Cerebellar cortex (tissue), 1 donor: Measurements from ENCODE around the gene ASCC1.

Experiments
- DNase-seq: peaks from one replicate; pipeline ENCODE4 v3.0.0-alpha.2; 2015; ENCODE audit warnings: low spot score

ASCC1 gene

GRCh38 chr10:72065439-72066025, 150.5 kb downstream of the ASCC1 start:
- no peak for DNase-seq

GRCh38 chr10:72063703-72064391, 152.2 kb downstream of the ASCC1 start:
- DNase-seq, result no peak

DNA sequence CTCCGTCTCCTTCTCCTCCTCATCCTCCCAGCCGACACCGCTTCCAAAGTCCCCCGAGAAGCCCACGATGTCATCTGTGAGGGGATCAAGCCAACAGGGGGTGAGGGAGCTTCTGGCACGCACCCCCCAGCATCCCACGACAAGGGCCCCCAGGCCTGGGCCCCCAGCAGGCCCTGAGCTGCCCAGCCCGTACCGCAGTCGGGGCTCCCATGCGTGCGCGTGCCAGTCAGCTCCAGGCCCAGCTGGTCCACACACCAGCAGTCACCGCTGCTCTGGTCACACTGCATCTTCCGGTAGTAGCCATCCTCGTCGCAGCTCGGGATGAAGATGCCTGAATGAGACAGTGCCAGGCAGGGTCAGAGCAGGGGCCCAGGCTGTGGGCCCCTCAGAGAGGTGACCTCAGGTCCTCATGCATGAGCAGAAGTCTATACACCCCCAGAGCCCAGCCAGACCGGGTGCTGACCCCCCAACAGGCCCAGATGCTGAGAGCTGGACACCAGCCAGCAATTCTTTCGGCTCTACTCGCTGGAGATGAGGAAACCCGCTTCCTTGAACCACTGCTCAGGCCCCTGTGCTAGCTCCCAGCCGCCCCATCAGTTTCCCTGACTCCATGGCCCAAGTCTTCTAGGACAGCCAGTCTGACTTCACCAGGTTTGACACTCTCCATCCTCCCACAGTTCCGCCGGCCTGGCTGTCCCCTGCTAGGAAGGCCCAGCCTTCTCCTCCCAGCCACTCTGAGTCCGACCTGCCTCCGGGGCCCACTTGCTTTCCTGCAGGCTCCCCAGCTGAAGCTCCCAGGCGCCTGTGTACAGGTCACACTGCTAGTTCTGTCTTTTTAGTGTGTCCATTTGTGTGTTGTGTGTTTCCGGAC, 153.0 kb downstream of the ASCC1 start:
- DNase-seq, result no peak

GRCh38 chr10:72062382-72062781, 153.7 kb downstream of the ASCC1 start:
- no peak for DNase-seq

DNA sequence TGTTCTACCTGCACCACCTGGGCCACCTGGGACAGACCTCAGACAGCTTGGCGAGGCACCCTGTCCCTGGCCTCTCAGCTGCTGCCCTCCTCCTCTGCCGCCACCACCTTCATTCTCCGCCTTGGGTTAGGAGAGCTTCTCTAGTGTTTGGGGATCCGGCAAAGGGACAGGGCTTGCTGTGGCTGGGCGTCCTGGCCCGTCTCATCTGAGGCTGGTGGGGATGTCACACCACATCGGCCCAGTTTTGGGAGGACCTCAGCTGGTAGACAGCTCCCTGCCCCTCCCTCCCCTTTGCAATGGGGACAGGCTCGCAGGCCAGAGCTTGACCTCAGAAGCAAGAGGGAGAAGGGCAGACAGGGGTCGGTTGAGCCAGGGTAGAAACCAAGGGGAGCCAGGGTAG, 154.1 kb downstream of the ASCC1 start:
- no peak for DNase-seq

DNA sequence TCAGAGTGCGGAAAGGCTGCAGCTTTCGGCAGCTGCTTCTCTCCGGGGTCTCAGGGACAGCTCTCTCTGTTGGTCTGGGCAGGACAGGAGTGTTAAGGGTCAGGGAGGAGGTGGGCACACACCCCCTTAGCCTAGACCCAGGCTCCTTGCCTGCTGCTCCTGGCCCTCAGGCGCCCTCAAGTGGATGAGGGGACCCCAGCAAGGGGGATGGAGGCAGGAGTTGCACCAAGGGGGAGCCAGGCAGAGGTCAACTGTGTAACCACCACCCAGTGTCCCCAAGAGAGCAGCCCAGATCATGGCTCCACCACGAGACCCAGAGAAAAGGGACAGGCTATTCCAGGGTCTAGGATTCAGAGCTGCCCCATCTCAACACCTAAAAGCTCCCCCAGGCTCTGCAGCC, 154.6 kb downstream of the ASCC1 start:
- DNase-seq, result no peak

GRCh38 chr10:72059843-72060822, 155.9 kb downstream of the ASCC1 start:
- DNase-seq, result no peak

DNA sequence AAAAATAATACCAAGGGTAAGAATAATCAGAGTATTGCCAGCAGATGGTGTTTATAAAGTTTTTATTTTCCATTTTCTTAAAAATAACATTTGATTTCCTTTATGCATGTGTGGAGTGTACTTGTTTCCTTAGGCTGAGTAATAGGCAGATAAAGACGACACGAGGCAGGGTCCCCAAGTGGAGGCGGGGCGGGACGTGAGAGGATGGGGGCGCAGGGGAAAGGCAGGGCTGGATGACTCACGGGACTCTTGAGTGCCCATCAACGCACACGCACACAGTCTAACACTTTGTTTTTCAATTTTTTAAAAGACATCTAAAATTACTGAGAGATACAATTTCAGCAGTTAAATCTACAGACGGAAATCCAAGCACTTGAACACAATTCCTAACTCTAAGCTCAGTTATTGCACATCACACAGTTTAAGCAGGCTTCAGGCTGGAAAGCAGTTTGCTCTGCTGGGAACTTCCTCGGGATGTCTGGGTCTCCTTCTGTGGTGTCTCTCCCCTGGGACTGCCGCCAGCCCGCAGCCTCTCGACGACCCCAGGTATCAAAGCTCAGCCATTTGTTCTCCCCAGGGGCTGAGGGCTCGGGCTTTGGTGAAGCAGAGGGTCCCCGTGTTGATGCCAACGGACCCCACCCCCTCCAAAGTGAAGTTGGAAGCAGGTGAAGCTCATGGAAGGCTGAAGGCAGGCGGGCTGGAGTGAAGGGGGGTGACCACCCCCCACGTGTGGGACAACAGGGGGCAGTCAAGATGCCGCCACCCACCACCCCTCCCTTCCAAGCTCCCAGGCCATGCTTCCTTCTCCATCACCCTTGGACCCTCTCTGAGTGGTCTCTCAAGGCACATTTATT, 156.9 kb downstream of the ASCC1 start:
- no peak for DNase-seq

GRCh38 chr10:72058347-72058898, 157.7 kb downstream of the ASCC1 start:
- DNase-seq, result no peak

DNA sequence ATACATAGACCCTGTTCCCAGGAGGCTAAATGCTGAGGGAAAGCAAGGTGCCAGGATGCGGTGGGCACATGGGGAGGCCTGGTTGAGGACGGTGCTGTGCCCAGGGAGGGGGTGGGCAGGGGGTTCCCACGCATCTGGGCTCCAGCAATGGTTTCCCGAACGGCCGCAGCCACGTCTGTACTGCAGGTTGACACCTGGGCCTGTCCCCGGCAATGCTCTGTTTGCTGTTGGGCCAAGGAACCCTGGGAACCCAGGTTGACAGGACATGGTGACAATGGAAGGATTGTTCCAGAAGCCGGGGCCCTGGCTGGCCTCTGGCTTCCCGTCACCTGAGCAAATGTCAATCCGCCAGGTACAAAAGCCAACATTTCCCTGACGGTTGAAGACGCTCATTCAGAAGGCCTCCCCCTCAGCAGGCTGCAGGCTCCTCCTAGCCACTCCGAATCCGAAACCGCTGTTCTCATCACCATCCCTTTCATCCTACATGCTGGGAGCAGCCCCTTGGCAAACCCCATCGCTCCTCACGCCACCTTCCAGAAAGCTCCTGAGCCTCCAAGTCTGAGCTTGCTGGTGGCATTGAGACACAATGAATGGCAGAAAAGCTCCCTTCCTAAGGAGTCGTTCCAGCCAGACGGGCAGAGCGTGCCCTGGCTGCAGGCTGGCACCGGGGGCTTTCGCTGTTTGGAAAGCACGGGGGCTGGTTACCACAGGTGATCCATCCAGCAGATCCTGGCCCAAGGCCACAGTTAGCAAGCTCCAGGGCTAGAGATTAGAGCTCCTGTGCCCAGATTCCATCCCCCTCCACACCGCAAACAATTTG, 158.9 kb downstream of the ASCC1 start:
- DNase-seq, result peak; percentile 40

DNA sequence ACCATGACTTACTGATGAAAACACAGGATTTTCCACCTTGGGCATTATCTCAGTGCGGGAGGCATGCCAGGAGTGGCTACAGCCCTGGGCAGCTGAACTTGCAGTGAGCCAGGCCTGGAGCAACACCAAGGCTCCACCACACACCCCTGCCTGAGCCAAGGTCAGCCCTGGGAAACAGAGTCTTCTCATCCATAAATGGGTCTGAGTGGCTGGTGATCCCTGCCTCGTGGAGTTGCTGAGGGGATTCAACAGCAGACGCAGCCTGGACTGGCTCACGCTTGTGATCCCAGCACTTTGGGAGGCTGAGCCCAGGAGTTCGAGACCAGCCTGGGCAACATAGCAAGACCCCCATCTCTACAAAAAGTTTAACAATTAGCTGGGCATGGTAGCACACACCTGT, 160.0 kb downstream of the ASCC1 start:
- no peak for DNase-seq

DNA sequence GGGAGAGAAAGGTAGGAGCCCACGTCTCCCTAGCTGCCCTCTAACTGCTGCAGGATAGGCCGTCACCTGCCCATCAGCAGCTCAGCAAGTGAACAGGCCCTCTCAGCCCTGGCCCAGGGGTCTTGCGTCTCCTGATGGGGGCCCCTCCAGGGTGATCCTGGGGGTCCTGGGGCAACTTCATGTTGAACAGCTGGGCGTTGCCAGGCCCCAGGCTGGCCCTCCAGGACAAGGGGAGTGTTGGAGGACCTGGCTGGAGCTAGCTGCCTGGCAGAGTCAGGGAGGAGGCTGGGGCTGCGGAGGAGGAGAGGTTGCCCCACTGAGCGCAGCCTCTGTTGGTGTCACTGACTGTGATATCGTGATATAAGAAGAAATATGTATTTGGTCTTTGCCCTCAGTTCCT, 162.4 kb downstream of the ASCC1 start:
- DNase-seq, result no peak

- no peak for DNase-seq
Measured at GRCh38 chr10:72050873-72051272, 165.2 kb downstream of the ASCC1 start.

DNA sequence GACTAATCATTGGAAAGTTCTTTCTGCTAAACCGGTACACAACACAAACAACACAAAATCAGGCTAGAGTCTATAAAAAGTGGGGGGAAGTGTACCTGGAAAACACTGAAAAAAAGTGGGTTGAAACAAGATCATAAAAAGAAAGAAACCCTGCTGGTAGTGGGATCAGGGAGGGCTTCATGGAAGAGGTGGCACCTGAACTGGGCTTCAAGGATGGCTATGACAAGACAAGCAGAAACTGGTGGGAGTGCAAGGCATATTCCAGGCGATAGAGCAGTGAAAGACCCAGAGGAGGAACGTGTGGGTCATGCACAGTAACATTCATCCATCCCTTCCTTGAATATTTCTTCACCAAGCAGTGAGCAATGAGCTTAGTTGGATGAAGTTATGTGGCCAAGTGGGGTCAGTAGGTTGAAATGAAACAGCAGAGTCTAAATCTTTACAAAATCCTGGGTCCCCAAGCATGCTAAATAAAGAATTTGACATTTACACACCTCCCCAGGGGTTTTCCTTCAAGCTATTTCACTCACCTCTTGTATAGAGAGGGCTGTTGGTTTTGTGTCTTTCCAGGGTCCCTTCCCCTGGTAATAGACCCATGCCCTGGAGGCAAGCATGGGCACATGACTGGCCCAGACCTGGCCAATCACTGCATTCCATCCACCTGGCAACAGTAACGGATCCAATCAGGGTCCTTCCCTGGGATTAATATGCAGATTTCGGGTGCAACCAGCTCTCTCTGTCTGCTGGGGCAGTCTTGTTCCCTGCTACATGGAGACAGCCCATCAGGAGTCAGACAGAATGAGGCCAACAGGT, 165.9 kb downstream of the ASCC1 start:
- DNase-seq, result peak; percentile 54

- DNase-seq, result no peak
Measured at GRCh38 chr10:72049472-72049871, 166.6 kb downstream of the ASCC1 start.

GRCh38 chr10:72048450-72049124, 167.5 kb downstream of the ASCC1 start:
- peak; percentile 97 for DNase-seq
